Mesothelial cell of epicardium (in vitro differentiated cells): ENCODE measurements around the gene PRRX1. TPM values are rescaled to one million over a fixed set of nuclear protein-coding genes. Genes with fewer than 3 reads are reported as not detected.

ENCODE experiments used
- DNase-seq, 2 experiments: peaks; one replicate each; pipeline ENCODE4 v3.0.0; 2021; ENCODE audit warnings: low spot score in 2 of 2; ENCODE audit not compliant: unreplicated experiment in 2 of 2
- H3K27ac Mint-ChIP-seq: 2 replicates; pipeline ENCODE4 v1.8.0; 2021; ENCODE audit warnings: mixed read lengths
- H3K27me3 Mint-ChIP-seq: 2 replicates; pipeline ENCODE4 v1.8.0; 2021; ENCODE audit warnings: low read depth, mixed read lengths
- H3K36me3 Mint-ChIP-seq: 2 replicates; pipeline ENCODE4 v1.8.0; 2021; ENCODE audit warnings: mixed read lengths
- H3K4me1 Mint-ChIP-seq: 2 replicates; pipeline ENCODE4 v1.8.0; 2021; ENCODE audit warnings: mixed read lengths
- H3K4me3 Mint-ChIP-seq: 2 replicates; pipeline ENCODE4 v1.8.0; 2021; ENCODE audit warnings: mild to moderate bottlenecking, moderate library complexity, mixed read lengths
- H3K9me3 Mint-ChIP-seq: 2 replicates; pipeline ENCODE4 v1.8.0; 2021; ENCODE audit warnings: mixed read lengths
- total RNA-seq: library from RNA; stranded (reverse); gene quantifications from 3 replicates; pipeline ENCODE4 v1.2.1, GENCODE V29; 2021
- TF ChIP-seq, protein P1 (sequence below): fragments of 200-600 bp; sonication (generic); IDR thresholded peaks from one replicate; pipeline ENCODE4 v1.5.0; 2021; ENCODE audit warnings: antibody characterized with exemption; ENCODE audit not compliant: unreplicated experiment

Gene PRRX1
- total RNA-seq, 1 donor from 2014 or later: 9.7 TPM

DNA sequence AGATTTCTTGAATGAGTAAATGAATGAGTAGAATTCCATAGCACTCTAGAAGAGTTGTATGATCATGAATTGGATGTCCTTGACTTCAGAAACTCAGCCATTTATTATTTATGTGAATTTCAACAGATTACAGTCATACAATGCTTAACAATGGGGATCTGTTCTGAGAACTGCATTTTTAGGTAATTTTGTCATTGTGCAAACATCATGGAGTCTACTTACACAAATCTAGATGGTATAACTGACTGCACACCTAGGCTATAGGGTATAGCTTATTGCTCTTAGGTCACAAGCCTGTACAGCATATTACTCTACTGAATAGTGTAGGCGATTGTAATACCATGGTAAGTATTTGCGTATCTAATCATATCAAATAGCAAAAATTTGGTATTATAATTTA lies 59.6 kb downstream of the PRRX1 start:
- H3K9me3 Mint-ChIP-seq: peaks cover 4% of the 10 kb centered on the region
- no peaks in the 10 kb centered on the region for H3K36me3 Mint-ChIP-seq
- H3K27me3 Mint-ChIP-seq: peaks cover 12% of the 10 kb centered on the region
- TF ChIP-seq, protein P1, sequence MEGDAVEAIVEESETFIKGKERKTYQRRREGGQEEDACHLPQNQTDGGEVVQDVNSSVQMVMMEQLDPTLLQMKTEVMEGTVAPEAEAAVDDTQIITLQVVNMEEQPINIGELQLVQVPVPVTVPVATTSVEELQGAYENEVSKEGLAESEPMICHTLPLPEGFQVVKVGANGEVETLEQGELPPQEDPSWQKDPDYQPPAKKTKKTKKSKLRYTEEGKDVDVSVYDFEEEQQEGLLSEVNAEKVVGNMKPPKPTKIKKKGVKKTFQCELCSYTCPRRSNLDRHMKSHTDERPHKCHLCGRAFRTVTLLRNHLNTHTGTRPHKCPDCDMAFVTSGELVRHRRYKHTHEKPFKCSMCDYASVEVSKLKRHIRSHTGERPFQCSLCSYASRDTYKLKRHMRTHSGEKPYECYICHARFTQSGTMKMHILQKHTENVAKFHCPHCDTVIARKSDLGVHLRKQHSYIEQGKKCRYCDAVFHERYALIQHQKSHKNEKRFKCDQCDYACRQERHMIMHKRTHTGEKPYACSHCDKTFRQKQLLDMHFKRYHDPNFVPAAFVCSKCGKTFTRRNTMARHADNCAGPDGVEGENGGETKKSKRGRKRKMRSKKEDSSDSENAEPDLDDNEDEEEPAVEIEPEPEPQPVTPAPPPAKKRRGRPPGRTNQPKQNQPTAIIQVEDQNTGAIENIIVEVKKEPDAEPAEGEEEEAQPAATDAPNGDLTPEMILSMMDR: no peak
- no peak for DNase-seq
- no peak overlapping the region for H3K4me3 Mint-ChIP-seq
- H3K27ac Mint-ChIP-seq: no peak overlapping the region
- H3K4me1 Mint-ChIP-seq: peaks cover 14% of the 10 kb centered on the region

DNA sequence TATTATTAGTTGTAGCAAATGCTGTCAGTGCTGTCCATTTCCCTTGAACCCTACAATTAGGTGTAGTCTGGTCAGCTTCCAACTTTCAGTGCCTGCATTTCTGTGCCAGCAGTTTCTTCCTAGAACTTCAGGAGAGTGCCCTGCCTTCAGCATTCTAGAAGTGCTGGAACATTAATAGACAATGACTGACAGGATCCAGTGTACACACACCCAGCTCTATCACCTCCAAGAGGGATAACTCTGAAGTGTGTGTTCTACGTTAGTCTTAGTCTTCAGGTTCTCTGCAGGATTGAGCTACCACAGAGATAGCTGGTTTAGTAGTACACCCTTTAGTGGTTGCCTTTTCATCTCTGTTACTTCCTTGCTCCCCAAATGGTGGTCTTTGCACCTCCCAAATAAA lies 61.4 kb downstream of the PRRX1 start:
- Mint-ChIP-seq H3K27me3 (peaks cover 24% of the 10 kb centered on the region), H3K4me3 (no peak overlapping the region), H3K4me1 (peaks cover 22% of the 10 kb centered on the region), H3K27ac (no peak overlapping the region), H3K9me3 (peaks cover 4% of the 10 kb centered on the region), H3K36me3 (no peaks in the 10 kb centered on the region)
- no peak for DNase-seq
- TF ChIP-seq, protein P1: no peak

DNA sequence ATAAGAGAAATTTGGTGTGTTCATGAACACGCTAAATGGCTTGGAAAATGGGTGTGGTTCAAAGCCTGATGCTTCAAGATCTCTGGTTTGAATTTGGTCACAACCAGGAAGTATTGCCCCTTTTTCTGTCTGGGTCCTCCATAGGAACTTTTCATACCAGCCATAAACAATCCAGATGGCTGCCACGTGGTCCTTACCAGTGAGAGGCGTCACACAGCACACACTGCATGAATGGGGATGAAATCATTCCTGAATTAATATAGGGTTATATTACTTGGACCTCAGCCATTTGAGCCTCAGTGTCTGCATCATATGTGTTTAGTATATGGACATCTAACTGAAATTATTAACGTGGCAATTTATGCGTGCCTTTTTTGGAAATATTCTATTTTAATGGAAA lies 64.0 kb downstream of the PRRX1 start:
- no peak for DNase-seq
- Mint-ChIP-seq H3K27me3 (peaks cover 38% of the 10 kb centered on the region), H3K27ac (no peak overlapping the region), H3K4me1 (peaks cover 8% of the 10 kb centered on the region), H3K4me3 (no peak overlapping the region), H3K36me3 (no peaks in the 10 kb centered on the region), H3K9me3 (peaks cover 4% of the 10 kb centered on the region)
- TF ChIP-seq, protein P1: no peak

DNA sequence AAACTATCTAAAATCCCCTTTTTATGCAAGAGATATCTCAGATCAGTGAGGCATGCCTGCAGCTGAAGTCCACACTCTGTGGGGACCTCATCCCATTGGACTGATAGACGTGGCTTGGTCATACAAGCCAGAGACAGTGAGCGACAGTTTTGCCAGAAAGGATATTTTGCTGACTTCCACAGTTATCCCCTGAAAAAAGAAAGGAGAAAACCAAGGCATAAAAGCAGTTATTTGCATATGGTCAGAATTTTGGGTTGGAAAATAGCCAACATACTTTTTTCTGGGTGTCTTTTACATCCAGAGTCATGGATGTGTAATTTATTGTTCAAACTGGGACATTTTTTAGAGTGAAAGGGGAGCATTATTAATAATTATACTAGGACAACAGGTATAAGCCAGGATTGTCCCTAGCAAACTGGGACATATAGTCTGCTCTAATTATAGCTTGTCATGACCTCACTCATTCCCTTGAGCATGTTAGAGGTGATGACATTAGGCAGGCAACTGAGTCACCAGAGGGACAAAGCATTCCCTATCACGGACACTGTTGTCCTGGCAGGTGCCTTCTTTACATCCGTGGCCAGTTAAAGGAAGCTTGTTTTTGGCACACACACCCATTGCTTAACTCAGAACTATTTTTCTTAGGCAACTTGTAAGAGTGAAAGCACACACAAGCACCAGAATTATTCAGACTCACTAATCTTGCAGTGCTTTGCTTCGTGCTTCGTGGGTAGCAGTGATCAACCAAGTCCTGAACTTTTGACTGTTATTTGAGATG lies 65.5 kb downstream of the PRRX1 start:
- no peak overlapping the region for H3K27ac Mint-ChIP-seq
- peaks cover 10% of the 10 kb centered on the region for H3K4me1 Mint-ChIP-seq
- H3K36me3 Mint-ChIP-seq: no peaks in the 10 kb centered on the region
- no peaks in the 10 kb centered on the region for H3K9me3 Mint-ChIP-seq
- H3K4me3 Mint-ChIP-seq: no peak overlapping the region
- H3K27me3 Mint-ChIP-seq: peaks cover 41% of the 10 kb centered on the region
- TF ChIP-seq, protein P1: no peak
- DNase-seq: no peak

DNA sequence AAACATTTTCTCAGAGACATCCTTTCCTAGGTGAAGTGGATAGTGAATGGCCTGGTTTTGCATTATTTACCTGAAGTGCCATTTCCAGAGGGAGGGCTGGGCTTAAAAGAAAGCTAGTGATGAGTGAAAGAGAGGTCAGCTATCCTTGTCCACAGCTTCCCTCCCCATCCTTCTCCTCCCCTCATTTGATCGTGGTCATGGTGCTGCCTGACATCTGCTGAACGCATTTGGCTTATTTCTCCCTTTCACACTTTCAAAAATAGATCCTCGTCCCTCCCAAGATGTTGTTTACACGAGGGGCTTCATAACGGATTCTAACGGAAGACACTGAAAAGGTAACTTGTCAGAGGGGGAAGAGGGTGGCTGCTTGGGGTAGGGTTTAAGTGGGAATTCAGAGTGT lies 66.1 kb downstream of the PRRX1 start:
- Mint-ChIP-seq H3K36me3 (no peaks in the 10 kb centered on the region), H3K9me3 (no peaks in the 10 kb centered on the region), H3K27ac (no peak overlapping the region), H3K4me1 (peaks cover 12% of the 10 kb centered on the region), H3K4me3 (no peak overlapping the region), H3K27me3 (peaks cover 38% of the 10 kb centered on the region)
- TF ChIP-seq, protein P1: no peak
- no peak for DNase-seq
